GM20000 (cell line): ENCODE data around the gene CCNE1.

Experiments
- DNase-seq: peaks from one replicate; pipeline ENCODE4 v3.0.0; 2012; ENCODE audit warnings: low spot score
- TF ChIP-seq, protein P1 (sequence below): IDR thresholded peaks from 2 replicates; pipeline ENCODE4 v1.5.1; 2012; ENCODE audit warnings: mild to moderate bottlenecking, control low read depth; ENCODE audit errors: extremely low read depth, missing control alignments

The CCNE1 gene

GRCh38 chr19:29850482-29850881, 38.7 kb downstream of the CCNE1 start:
- no peak for DNase-seq
- TF ChIP-seq, protein P1, sequence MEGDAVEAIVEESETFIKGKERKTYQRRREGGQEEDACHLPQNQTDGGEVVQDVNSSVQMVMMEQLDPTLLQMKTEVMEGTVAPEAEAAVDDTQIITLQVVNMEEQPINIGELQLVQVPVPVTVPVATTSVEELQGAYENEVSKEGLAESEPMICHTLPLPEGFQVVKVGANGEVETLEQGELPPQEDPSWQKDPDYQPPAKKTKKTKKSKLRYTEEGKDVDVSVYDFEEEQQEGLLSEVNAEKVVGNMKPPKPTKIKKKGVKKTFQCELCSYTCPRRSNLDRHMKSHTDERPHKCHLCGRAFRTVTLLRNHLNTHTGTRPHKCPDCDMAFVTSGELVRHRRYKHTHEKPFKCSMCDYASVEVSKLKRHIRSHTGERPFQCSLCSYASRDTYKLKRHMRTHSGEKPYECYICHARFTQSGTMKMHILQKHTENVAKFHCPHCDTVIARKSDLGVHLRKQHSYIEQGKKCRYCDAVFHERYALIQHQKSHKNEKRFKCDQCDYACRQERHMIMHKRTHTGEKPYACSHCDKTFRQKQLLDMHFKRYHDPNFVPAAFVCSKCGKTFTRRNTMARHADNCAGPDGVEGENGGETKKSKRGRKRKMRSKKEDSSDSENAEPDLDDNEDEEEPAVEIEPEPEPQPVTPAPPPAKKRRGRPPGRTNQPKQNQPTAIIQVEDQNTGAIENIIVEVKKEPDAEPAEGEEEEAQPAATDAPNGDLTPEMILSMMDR = no peak

- DNase-seq = peak; percentile 45
- TF ChIP-seq, protein P1 = no peak
These were observed 40.2 kb downstream of the CCNE1 start for GRCh38 chr19:29851769-29852521.

GRCh38 chr19:29854033-29854432, 42.2 kb downstream of the CCNE1 start:
- no peak for DNase-seq
- TF ChIP-seq, protein P1 = no peak

DNA sequence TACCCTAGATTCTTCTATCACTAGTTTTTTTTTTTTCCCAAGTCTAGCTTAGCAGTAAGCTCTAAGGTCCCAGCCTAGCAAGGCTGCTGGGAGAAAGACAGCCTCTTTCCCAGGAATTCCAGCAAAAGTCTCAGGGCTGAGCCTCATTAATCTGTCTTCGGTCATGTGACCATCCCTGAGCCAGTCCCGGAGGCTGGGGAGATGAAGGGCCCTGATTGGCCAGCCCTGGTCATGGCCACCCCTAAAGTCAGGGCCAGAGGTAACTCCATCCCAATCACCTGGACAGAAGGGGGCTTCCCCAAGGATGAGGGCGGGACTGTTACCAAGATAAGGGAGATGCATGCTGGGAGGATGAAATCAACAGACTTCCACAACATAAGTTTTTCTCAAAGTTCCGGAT, 43.3 kb downstream of the CCNE1 start:
- TF ChIP-seq, protein P1 = no peak
- DNase-seq = no peak

DNA sequence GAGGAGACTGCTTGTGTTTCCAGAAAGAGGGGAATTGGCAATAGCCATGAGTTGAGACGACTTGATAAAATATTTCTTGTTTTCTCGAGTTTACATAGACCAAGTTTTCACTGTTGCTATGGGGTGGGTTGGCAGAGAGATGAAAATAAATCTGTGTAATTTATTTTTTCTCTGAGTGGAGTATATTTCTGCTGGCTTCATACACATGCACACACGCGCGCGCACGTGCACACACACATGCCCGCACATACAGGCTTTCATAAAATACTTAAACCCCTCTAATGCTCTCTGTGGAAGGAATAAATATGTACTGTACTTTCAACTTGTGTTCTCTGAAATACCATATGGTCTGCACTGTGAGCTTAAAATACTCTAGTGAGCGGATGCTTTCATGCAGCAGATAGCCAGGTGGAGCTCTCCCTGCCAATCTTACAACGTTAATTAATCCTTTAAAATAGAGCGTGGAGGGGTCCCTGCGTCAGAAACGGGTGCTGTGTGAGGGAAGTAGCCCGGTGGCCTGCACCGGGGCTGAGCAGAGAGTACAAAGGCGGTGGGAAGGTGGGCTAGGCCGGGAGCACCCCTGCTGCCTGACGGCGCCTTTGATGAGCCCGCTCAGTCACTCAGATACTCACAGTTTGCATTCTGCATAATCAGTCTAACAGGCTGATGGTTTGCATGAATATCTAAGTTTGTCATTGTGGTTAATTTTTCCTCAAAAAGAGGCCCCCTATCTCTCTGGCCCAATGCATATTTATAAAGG, 44.1 kb downstream of the CCNE1 start:
- DNase-seq = no peak
- TF ChIP-seq, protein P1 = no peak

GRCh38 chr19:29858000-29858596, 46.3 kb downstream of the CCNE1 start:
- TF ChIP-seq, protein P1 = peak; percentile 53
- peak; percentile 64 for DNase-seq

DNA sequence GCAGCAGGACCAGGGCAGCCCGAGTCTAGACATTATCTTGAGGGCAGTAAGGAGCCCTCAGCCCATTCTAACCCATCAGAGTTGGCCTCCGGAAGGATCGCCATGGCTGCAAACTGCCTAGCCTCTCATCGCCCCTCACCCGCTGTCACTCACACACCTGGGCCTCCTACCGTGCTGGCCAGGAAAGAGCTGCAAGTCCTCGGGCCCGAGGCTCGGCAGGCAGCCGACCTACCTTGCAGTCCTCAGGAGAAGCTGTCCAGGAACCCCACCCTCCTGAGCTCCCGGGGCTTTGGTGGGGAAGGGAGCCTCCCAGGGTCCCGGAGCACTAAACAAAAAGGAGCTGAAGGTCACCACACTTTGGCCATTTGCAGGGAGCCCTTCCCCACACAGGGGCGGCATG, 46.8 kb downstream of the CCNE1 start:
- TF ChIP-seq, protein P1 = no peak

More for the DNA sequence above, 46.8 kb downstream of the CCNE1 start:
- DNase-seq = no peak
